HL-60/S4 treated with phorbol 12-myristate 13-acetate at 8.2 ng/mL for 4 days and 3 days (cell line): ENCODE results near the gene CIT.

ENCODE experiments used
- in situ Hi-C: fragments of 300-500 bp; cut with MboI; formaldehyde crosslinking; loops from 2 replicates; pipeline ENCODE4 v1.15.0; 2022; ENCODE audit warnings: low sequenced_read_pairs

Gene CIT

DNA sequence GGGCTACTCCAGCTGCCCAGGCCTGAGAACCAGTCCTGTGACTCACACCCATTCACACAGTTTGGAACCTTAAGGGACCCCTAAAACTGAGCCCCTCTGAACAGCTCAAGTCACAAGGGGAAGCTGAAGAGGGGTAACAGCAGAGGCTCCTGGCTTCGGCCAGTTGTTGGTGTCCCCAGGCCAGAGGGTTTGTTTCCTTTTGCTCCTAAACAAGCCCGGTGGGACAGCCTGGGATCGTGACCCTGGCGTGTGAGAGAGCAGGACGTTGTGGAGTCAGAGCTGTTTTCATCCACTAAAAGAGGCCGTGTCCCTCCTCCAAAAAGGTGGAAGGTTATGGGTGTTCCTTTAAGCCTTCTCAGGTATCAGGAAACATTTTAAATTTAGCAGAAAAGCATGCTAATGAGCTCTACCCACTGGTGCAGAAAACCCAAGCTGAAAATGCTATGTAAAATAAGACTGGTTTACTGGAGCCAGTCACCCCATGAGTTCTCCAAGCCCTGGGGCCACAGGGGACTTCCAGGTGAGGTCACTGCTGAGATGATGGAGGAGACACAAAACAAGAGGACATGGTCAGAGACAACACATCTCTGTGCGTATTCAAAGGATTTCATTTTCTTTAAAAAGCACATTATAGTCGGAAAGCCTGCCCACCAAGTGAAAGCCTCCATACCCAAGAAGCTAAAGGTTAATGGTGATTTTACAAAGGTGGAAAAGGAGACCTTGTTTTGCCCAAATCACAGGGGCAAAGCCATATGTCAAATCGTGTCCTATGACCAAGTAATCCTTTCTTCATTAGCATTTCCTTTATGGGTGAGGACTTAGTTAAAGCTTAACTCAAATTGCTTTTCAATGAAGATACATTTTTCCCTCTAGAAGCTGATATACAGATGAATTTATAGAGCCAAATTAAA lies 195.1 kb downstream of the CIT start:
- in situ Hi-C loops = no loop called here

- in situ Hi-C loops = no loop called here
Measured at GRCh38 chr12:119681111-119681510, 196.0 kb downstream of the CIT start.

DNA sequence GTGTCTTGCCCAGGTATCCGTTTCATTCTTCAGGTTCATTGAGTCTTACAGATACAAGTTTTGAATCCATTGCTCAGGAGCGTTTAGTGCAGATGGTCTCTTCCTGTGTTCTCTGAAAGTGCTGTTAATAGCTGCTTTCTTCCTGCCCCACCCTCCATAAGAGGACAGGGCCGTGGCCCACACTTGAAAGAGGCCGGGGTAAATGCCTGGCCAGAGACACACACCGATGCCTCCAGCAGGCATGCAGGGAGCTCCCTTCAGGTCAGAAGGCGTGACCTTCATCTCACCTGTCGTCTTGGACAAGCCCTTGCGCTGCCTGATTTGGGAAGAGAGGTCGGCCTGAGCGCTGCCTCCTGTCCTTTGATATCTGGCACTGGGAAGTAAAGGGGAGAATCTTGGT lies 197.6 kb downstream of the CIT start:
- in situ Hi-C loops = no loop called here

DNA sequence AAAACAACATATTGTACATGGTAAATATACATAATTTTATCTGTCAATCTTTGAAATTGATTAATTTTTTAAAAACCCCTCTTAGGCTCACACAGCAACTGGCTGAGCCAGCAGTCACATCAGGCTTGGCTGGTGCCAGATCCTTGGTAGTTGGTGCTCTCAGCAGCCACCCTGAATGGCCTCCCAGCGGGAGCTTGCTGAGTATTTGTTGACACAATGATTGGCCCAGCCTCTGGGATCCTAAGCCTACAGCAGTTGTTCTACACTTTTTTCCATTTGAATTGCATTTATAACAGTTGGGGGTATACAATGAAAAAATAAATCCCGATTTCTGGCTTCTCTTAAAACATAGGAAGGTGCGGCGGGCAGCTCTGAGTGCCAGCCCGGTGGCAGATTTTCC lies 198.0 kb downstream of the CIT start:
- in situ Hi-C loops = no loop called here

DNA sequence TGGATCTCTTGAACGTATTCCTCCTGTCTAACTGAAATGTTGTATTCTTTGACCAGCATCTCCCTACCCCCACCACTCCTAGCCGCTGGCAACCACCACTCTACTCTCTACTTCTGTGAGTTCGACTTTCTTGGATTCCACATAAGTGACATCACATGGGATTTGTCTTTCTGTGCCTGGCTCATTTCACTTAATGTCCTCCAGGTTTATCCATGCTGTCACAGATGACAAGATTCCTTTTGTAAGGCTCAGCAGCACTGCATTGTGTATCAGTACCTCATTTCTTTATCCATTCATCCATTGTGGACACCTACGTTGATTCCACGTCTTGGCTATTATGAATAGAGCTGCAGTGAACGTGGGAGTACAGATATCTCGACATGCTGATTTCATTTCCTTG lies 198.7 kb downstream of the CIT start:
- in situ Hi-C loops = no loop called here

GRCh38 chr12:119676573-119676972 lies 200.5 kb downstream of the CIT start:
- in situ Hi-C loops = no loop called here

DNA sequence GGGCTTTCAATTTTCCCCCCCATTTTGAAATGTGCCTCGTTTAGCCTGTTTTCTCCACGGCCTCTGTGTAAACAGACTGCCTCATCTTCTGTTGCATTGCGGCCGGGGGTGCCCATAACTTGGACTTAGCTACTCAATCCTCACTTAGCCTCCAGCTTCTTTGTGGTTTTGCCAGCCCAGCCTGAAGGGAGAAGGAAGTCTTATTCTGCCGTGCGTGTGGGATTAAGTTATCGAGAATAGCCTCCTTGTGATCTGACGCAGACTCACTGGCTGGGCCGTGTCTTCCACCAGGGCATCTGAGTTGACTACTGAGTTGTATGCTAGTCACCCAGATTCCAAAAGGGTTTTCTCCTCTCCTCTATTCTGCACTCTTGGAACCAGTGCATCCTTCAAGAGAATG lies 201.1 kb downstream of the CIT start:
- in situ Hi-C loops = no loop called here

DNA sequence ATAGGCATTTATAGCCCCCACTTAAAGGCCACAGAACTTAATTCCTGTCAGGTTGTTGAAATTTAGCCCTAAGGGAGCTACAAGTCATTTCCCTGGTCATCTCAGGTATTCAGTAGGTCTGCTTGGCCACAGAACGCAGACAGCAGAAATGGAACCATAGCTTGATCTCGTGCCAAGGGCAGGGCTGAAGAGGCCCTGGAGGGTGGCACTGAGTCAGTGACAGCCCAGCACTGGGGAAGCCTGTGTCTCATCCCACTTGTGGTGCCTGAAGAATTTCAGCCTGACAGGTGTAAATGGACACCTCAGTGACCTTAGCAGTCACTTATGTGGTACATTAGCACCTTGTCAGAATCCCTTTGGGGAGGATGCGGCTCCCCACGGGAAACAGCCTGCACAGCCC lies 202.6 kb downstream of the CIT start:
- in situ Hi-C loops = no loop called here

DNA sequence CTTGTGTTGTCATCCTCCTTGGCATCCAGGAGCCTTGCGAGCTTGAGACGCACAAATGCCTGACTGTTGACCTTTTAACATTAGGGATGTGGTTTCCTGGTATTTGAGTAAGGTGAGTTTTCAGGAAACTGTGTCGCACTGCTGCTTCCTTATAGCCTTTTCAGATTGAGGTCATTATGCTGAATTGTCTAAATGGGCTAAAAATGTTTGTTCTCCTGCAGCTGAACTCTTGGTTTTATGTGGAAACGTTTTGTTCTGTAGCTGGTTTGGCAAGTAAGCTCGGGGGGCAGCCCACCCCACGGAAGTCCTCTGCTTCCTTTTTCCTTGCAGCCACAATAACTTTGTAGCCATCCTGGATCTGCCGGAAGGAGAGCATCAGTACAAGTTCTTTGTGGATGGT lies 203.5 kb downstream of the CIT start:
- in situ Hi-C loops = no loop called here

- in situ Hi-C loops = no loop called here
Measured at GRCh38 chr12:119672194-119672593, 204.9 kb downstream of the CIT start.

DNA sequence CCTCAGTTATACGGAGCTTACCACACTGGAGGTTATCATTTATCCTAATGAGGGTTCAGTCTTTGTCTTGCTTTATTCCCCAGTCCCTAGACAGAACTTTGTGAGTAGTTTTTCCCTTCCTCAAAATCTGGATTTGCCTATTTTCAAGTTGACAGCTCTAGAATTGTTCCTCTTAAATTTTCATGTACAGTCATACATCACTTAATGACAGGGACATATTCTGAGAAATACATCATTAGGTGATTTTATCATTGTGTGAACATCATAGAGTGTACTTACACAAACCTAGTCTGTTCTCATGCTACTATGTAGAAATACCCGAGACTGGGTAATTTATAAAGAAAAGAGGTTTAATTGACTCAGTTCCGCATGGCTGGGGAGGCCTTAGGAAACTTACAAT lies 206.1 kb downstream of the CIT start:
- in situ Hi-C loops = no loop called here

GRCh38 chr12:119669744-119670472 lies 207.2 kb downstream of the CIT start:
- in situ Hi-C loops = no loop called here

DNA sequence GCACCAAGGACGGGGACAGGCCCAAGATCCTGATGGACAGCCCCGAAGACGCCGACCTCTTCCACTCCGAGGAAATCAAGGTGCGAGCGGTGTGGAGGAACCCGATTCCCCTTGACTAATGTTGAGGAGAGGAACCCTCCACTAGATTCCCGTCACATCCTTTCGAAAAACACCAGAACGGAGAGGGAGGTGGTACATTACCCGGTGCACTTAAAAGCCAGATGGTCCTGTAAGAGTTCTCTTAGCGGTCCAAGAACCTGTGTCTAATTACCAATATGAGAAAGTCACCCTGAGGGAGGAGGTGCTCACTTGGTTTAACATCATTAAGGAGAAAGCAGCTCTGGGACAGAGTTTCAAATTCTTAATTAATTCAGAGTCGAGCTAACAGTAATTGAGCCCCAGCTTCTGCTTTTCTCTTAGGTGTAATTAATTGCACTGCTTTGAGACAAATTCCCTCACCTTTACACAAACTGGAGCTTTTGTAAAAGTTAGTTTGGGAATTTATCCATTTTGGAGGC lies 208.7 kb downstream of the CIT start:
- in situ Hi-C loops = no loop called here

- in situ Hi-C loops = no loop called here
Measured at GRCh38 chr12:119667577-119668323, 209.4 kb downstream of the CIT start, which contains the start of gene PRKAB1. Gene PRKAB1 (plus strand): TSS chr12:119668133. CDS start chr12:119668245, 112 bp downstream.

DNA sequence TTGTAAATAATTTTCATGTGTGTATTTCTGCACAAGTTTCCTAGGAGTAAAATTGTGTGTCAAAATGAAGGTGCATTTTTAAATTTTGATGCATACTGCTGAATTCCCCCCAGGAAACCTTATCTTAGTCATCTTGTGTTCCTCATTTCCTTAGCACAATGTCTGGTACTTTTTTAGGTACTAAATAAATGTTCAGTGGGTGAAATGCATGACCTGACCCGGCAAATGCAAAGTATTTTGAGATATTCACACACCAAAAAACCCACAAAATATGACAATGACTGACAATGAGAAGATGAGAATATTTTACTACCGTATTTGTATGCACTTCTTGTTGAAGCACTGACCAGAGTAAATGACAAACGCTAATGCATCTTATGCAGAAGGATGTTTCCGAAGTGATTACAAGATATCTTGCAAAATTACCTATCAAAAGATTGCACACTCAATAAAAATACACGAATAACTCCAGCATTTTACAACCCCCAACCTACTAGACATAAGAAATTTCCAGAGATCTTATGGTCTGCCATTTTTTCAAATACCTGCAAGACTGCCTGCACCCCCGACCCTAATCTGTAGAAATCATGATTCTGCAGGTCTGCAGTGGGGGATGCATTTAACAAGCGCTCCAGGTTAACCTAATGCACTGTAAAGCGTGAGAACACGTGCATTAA lies 210.1 kb downstream of the CIT start:
- in situ Hi-C loops = no loop called here

GRCh38 chr12:119666226-119666795 lies 210.8 kb downstream of the CIT start:
- in situ Hi-C loops = no loop called here

- in situ Hi-C loops = no loop called here
Measured at GRCh38 chr12:119665164-119665929, 211.8 kb downstream of the CIT start.

- in situ Hi-C loops = no loop called here
Measured at GRCh38 chr12:119664642-119665041, 212.5 kb downstream of the CIT start.

DNA sequence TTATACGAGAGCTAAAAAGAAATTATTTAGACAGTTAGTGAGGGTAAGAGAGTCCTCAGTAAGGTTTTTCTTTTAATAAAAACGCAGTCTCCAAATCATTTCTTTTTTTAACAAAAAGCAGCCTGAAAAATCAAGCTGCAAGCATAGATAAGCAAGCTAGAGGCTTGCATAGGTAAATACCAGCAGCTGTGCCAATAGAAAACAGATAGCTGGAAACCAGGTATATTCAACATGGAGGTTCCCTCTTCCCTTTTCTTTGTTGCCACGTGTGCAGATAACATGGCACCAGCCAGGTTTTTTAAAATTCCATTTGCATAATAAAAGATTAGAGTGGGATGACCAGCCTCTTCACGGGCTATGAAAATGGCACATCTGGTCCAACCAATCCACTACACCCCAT lies 215.2 kb downstream of the CIT start:
- in situ Hi-C loops = no loop called here

DNA sequence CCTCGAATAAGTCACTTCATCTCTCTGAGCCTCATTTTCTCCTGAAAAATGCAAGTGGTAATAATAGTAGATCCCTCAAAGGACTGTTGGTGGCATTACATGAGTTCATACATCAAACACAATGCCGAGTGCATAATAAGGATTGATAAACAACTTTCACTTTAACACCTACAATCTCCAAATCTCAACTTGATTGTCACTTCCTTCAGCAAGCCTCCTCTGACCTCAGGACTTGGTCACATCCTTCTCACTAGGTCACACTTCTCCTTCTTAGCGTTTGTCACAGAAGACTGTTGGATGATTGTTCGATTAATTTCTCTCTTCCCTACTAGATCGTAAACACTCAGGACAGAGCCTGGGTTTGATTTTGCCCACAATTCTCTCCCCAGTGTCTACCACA lies 217.0 kb downstream of the CIT start:
- in situ Hi-C loops = no loop called here
